ENCODE data around the gene NT5C2.

- no peak for TF ChIP-seq CTCF (IDR thresholded peaks at IDR 0.05; ENCODE audit: extremely low read depth in 1 of 2, insufficient read depth in 1 of 2, low read depth in 1 of 2, low read length in 2 of 2)
- TF ChIP-seq EZH2 (IDR thresholded peaks at IDR 0.05; ENCODE audit: borderline replicate concordance, low read depth, low read length, severe bottlenecking) = no peak
- TF ChIP-seq JUN (IDR thresholded peaks at IDR 0.05; ENCODE audit: borderline replicate concordance, insufficient read depth, insufficient read length, low read depth) = no peak
- TF ChIP-seq POLR2AphosphoS5 (IDR thresholded peaks at IDR 0.05; ENCODE audit: insufficient read depth, low read depth, low read length) = no peak
Observed at GRCh38 chr10:103083266-103083976, 109.7 kb downstream of the NT5C2 start.

All from endothelial cell of umbilical vein (primary cell).